Panc1 (cell line): ENCODE data around the gene KRTAP5-1. TPM values are rescaled to one million over a fixed set of nuclear protein-coding genes. Genes with fewer than 3 reads are reported as not detected.
A peak's percentile ranks its signal among the peaks of the same experiment; 100 is the strongest.

Source experiments
- ATAC-seq: fragments of 200-7000 bp; cut with Tn5 transposase; 2 replicates; pipeline ENCODE4 v1.9.1; 2020; ENCODE audit warnings: mild to moderate bottlenecking, moderate library complexity
- BruUV-seq: library from RNA; stranded (reverse); fragments of 400-500 nt; replicated peaks from 2 replicates; lab custom pipeline; 2021; lab: Mats Ljungman, UMichigan
- CTCF ChIA-PET: fragments of 300-600 bp; sonication (Branson Sonifier 250); formaldehyde crosslinking; loops from one replicate; lab custom pipeline; 2022; ENCODE audit warnings: antibody characterized with exemption; lab: Charles Lee
- POLR2A ChIA-PET: fragments of 300-600 bp; sonication (Branson Sonifier 250); formaldehyde crosslinking; loops from one replicate; lab custom pipeline; 2022; ENCODE audit warnings: antibody characterized with exemption; lab: Charles Lee
- DNase-seq: peaks from one replicate; pipeline ENCODE4 v3.0.0-alpha.2; 2010; ENCODE audit warnings: low read depth, low spot score
- H3K27ac ChIP-seq: 2 replicates; pipeline ENCODE4 v1.5.1; 2011; ENCODE audit warnings: mild to moderate bottlenecking, low read length, inconsistent platforms
- H3K27me3 ChIP-seq: fragments of 200-500 bp; sonication (Bioruptor generic); 2 replicates; pipeline ENCODE4 v1.6.0; 2014; ENCODE audit warnings: low read length, inconsistent platforms; ENCODE audit not compliant: control insufficient read depth, insufficient read depth
- H3K36me3 ChIP-seq: fragments of 200-500 bp; sonication (Bioruptor generic); 2 replicates; pipeline ENCODE4 v1.5.1; 2014; ENCODE audit warnings: inconsistent platforms, mild to moderate bottlenecking, low read length, moderate library complexity; ENCODE audit not compliant: control insufficient read depth, insufficient read depth
- H3K4me1 ChIP-seq: 2 replicates; pipeline ENCODE4 v1.5.1; 2011; ENCODE audit warnings: inconsistent platforms, mild to moderate bottlenecking, low read length, moderate library complexity; ENCODE audit not compliant: control insufficient read depth, insufficient read depth
- H3K4me3 ChIP-seq, 2 experiments: 2 replicates each; pipeline ENCODE4 v1.5.1; 2011 to 2012; ENCODE audit warnings: low read depth in 2 of 2, low read length in 2 of 2, mild to moderate bottlenecking in 2 of 2, inconsistent platforms in 1 of 2, moderate library complexity in 1 of 2
- H3K9me3 ChIP-seq: fragments of 200-500 bp; sonication (Bioruptor generic); 2 replicates; pipeline ENCODE4 v1.5.1; 2014; ENCODE audit warnings: low read depth, mild to moderate bottlenecking, inconsistent platforms, low read length, moderate library complexity; ENCODE audit not compliant: control insufficient read depth, insufficient read depth
- POLR2AphosphoS5 ChIP-seq: IDR thresholded peaks from 2 replicates; pipeline ENCODE4 v1.6.1; 2012; ENCODE audit warnings: mild to moderate bottlenecking, low read depth, low read length, moderate library complexity
- TCF7L2 ChIP-seq: IDR thresholded peaks from 2 replicates; pipeline ENCODE4 v1.6.1; 2011; ENCODE audit warnings: mild to moderate bottlenecking, low read depth, low read length, inconsistent platforms
- in situ Hi-C: cut with HindIII; loops from 2 replicates; pipeline ENCODE4 v1.10.0; 2016; ENCODE audit warnings: low sequenced_read_pairs, low pct_unique_long_range_greater_than_20kb
- intact Hi-C: fragments of 100-400 bp; cut with micrococcal nuclease; formaldehyde crosslinking; loops from one replicate; pipeline ENCODE4 v1.10.0; 2022; ENCODE audit not compliant: unreplicated experiment
- total RNA-seq: library from RNA; stranded (reverse); gene quantifications from one replicate; pipeline ENCODE4 v1.2.1, GENCODE V29; 2021; ENCODE audit not compliant: unreplicated experiment
- TF ChIP-seq, protein P1 (sequence below): fragments of 450-650 bp; IDR thresholded peaks from 2 replicates; pipeline ENCODE4 v1.5.1; 2017; ENCODE audit warnings: mild to moderate bottlenecking
- TF ChIP-seq, protein P2 (sequence below), 2 experiments: IDR thresholded peaks; 2 replicates each; pipeline ENCODE4 v1.6.1; 2011 to 2012; ENCODE audit warnings: low read depth in 2 of 2, control low read depth in 1 of 2, low read length in 1 of 2, mild to moderate bottlenecking in 1 of 2, moderate library complexity in 1 of 2; ENCODE audit not compliant: insufficient read depth in 1 of 2

KRTAP5-1 gene
- total RNA-seq, 1 experiment from 2014 or later: not detected

DNA sequence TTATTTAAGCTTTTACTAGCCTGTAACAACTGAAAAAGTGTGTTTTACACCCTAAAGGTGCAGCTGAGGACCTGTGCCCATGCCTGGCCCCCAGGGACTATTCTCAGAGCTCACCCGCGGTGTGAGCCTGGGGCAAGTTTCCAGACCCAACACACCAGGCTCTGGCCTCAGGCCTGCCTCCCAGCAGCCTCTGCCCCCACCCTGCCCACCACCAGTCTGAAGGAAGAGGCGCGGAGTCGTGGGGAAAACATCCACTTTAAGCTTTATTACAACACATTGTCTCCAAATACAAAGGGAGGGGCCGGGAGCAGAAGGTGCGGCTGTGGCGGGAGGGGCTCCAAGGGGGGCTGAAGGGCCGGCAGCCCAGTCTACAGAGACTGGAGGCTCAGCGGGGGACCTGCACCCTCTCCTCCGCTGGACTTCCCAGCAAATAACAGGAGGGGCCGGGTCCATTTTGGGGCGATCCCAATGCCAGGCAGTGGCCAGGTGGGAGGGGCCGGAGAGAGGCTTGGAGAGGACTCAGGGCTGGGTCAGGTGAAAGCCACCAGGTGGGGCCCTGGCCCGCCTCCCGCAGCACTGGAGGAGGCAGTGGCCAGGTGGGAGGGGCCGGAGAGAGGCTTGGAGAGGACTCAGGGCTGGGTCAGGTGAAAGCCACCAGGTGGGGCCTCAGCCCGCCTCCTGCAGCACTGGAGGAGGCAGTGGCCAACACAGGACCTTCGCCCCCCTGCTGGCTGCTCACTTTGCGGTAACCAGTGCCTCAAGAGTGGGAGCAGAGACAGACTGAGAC is 31.1 kb downstream of the KRTAP5-1 start:
- no peak for DNase-seq
- no peak overlapping the region for H3K27ac ChIP-seq

DNA sequence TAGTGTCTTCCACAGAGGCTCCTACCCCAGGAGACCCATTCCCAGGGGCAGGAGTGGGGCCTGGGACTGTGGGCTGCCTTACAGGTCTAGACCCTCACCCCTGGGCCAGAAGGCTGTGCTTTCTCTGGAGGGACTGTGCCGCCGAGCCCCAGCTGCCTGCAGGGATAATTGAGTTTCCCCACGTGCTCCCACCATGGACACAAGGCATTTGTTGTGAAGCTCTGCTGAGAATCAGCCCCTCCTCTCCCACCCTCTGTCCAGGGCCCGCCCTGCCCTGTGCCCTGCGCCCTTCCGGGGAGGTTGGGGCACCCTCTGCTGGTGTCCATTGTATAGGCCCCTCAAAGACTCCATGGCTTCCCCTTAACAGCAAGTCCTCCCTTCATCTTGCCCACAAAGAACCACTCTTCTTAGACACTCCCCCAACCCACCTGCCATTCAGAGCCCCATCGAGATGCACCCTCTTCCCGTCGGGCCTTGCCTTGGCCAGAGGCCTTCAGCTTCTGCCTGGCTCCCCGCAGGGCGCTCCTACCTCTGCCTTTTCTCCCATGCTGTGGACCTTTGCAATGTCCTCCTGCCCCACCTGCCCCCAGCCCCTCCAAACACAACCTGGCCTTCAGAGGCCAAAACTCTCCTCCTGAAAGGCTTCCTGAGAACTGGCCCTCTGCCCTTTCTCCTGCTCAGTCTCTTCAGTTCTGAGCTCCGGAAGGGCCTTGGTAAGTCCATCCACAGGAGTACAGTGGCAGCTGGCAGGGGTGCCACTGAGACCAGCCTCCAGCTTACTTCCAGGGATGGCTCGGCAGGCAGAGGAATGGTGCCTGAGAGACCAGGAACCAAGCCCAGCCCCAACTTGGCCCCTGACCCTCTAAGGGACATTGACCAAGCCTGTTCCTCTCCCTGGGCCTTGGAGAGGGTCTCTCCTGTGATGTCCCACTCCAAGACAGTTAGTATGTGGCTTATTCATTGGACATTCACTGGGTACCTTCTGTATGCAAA is 35.4 kb downstream of the KRTAP5-1 start:
- in situ Hi-C loops: no loop called here
- DNase-seq (no peak), ATAC-seq (no peak)
- no peaks in the 10 kb centered on the region for H3K9me3 ChIP-seq
- intact Hi-C loops: loop anchor here (10.0 kb wide), 1 partner anchor 275 kb away; no protein-coding TSS in a partner anchor
- CTCF ChIA-PET: interaction anchor here (0.6 to 1.0 kb wide), 2 partner anchors 25 to 31 kb away, joined by 3 read pairs; no protein-coding TSS in a partner anchor
- POLR2A ChIA-PET: interaction anchor here (0.5 kb wide), 1 partner anchor 103 kb away, joined by 4 read pairs; no protein-coding TSS in a partner anchor
- no peaks in the 10 kb centered on the region; the same call in 1 of the 2 replicates for H3K36me3 ChIP-seq
- TF ChIP-seq, protein P1, sequence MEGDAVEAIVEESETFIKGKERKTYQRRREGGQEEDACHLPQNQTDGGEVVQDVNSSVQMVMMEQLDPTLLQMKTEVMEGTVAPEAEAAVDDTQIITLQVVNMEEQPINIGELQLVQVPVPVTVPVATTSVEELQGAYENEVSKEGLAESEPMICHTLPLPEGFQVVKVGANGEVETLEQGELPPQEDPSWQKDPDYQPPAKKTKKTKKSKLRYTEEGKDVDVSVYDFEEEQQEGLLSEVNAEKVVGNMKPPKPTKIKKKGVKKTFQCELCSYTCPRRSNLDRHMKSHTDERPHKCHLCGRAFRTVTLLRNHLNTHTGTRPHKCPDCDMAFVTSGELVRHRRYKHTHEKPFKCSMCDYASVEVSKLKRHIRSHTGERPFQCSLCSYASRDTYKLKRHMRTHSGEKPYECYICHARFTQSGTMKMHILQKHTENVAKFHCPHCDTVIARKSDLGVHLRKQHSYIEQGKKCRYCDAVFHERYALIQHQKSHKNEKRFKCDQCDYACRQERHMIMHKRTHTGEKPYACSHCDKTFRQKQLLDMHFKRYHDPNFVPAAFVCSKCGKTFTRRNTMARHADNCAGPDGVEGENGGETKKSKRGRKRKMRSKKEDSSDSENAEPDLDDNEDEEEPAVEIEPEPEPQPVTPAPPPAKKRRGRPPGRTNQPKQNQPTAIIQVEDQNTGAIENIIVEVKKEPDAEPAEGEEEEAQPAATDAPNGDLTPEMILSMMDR: peak; percentile 47; the same call in 1 of the 2 replicates
- no peak for TF ChIP-seq POLR2AphosphoS5
- H3K27me3 ChIP-seq: 0 out of 2 replicates have a peak, but pooled peaks cover 2% of the 10 kb centered on the region
- BruUV-seq: no TSS peak
- H3K27ac ChIP-seq: no peak overlapping the region
- peaks cover 10% of the 10 kb centered on the region for H3K4me1 ChIP-seq
- no peak overlapping the region for H3K4me3 ChIP-seq

More for the DNA sequence above, 31.1 kb downstream of the KRTAP5-1 start:
- in situ Hi-C loops (no loop called here), intact Hi-C loops (no loop called here)
- Histone ChIP-seq H3K4me3 (no peak overlapping the region), H3K9me3 (no peaks in the 10 kb centered on the region), H3K4me1 (peaks cover 8% of the 10 kb centered on the region), H3K27me3 (no peaks in the 10 kb centered on the region), H3K36me3 (no peaks in the 10 kb centered on the region)
- TF ChIP-seq, protein P2, sequence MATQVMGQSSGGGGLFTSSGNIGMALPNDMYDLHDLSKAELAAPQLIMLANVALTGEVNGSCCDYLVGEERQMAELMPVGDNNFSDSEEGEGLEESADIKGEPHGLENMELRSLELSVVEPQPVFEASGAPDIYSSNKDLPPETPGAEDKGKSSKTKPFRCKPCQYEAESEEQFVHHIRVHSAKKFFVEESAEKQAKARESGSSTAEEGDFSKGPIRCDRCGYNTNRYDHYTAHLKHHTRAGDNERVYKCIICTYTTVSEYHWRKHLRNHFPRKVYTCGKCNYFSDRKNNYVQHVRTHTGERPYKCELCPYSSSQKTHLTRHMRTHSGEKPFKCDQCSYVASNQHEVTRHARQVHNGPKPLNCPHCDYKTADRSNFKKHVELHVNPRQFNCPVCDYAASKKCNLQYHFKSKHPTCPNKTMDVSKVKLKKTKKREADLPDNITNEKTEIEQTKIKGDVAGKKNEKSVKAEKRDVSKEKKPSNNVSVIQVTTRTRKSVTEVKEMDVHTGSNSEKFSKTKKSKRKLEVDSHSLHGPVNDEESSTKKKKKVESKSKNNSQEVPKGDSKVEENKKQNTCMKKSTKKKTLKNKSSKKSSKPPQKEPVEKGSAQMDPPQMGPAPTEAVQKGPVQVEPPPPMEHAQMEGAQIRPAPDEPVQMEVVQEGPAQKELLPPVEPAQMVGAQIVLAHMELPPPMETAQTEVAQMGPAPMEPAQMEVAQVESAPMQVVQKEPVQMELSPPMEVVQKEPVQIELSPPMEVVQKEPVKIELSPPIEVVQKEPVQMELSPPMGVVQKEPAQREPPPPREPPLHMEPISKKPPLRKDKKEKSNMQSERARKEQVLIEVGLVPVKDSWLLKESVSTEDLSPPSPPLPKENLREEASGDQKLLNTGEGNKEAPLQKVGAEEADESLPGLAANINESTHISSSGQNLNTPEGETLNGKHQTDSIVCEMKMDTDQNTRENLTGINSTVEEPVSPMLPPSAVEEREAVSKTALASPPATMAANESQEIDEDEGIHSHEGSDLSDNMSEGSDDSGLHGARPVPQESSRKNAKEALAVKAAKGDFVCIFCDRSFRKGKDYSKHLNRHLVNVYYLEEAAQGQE (IDR thresholded peaks at IDR 0.05; ENCODE audit: insufficient read depth in 1 of 2, low read depth in 2 of 2, low read length in 1 of 2): no peak
- TF ChIP-seq TCF7L2: no peak
- TF ChIP-seq POLR2AphosphoS5: no peak
- POLR2A ChIA-PET: interaction anchor here (0.6 kb wide), 1 partner anchor 16 kb away, joined by 5 read pairs; no protein-coding TSS in a partner anchor
- CTCF ChIA-PET: interaction anchor here (1.3 kb wide), 1 partner anchor 21 kb away, joined by 10 read pairs; no protein-coding TSS in a partner anchor
- ATAC-seq: peak; percentile 9; the same call in 1 of the 2 replicates
- no TSS peak for BruUV-seq
